ENCODE data around the gene PRAMEF5. TPM values are rescaled to one million over a fixed set of nuclear protein-coding genes. Genes with fewer than 3 reads are reported as not detected.
"Not testable (repeated sequence)": the region's sequence is repeated elsewhere in the genome, so short reads cannot be mapped to it uniquely, and the experiment has no call there.

The PRAMEF5 gene
- total RNA-seq, result not detected in 2 replicates

GRCh38 chr1:13253898-13254297 is at the start of gene PRAMEF5:
PRAMEF5 (plus strand) TSS chr1:13254198; CDS start chr1:13259269, 5,071 bp downstream.
- not testable (repeated sequence) for DNase-seq (ENCODE audit: low read depth)

DNA sequence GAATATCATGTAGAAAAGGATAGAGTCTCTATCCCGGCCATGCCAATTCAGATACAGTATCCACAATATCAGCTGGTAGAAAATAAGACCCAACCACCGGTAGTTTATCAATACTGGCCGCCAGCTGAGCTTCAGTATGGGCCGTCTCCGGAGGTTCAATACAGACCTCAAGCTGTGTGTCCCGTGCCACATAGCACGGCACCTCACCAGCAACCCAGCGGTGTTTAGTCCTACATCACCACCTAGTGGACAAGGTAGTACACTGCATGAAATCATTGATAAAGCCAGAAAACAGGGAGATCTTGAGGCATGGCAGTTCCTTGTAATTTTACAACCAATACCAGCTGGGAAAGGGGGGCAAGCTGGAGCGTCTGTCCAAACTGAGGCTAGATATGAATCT is 45.3 kb upstream of the PRAMEF5 start:
- DNase-seq (ENCODE audit: low read depth), result not testable (repeated sequence)

- DNase-seq (ENCODE audit: low read depth), result not testable (repeated sequence)
Measured at GRCh38 chr1:13216619-13217018, 37.4 kb upstream of the PRAMEF5 start.

DNA sequence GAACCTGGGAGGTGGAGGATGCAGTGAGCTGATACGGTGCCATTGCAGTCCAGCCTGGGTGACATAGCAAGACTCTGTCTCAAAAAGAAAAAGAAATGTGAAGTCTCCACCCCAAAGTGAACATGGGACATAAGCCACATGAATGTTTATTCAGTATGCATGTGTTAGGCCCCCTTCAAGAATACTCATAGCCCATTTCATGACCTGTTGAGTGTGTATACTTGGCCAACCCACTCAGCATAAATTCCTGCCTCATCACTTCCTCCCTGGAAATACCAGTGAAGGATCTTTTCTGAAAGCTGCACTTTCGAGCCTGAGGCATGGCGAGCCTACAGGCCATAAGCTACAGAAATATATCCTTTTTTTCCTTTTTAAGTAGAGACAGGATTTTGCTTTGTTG is 34.8 kb upstream of the PRAMEF5 start:
- DNase-seq (ENCODE audit: low read depth), result not testable (repeated sequence)

GRCh38 chr1:13222788-13223187 is 31.2 kb upstream of the PRAMEF5 start:
- not testable (repeated sequence) for DNase-seq (ENCODE audit: low read depth)

DNA sequence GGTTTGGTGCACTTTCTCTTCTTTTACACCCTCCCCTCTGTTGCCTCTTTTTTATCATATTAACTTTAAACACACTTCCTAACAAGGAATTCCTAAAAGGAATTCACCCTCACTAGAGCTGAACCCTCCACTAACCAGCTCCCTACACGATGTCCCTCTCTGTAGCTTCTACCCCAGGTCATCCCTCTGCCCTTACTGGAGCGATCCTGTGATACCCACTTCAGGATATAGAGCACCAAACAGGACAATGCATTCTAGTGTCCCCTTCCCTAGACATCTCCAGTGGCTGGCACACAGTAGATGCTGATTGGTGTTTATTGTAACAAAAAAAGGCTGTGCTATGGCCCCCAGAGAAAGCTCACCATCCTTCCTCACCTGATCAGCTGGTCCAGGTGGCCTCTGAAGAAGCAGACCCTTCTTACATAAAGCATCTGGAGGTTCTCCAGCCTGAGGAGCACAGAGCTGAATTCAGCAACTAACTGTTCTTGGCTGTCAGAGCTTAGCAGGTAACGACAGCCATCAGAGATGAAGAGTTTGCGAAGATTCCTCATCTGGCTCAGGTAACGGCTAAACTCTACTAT is 29.4 kb upstream of the PRAMEF5 start:
- no peak for DNase-seq (ENCODE audit: low read depth)

DNA sequence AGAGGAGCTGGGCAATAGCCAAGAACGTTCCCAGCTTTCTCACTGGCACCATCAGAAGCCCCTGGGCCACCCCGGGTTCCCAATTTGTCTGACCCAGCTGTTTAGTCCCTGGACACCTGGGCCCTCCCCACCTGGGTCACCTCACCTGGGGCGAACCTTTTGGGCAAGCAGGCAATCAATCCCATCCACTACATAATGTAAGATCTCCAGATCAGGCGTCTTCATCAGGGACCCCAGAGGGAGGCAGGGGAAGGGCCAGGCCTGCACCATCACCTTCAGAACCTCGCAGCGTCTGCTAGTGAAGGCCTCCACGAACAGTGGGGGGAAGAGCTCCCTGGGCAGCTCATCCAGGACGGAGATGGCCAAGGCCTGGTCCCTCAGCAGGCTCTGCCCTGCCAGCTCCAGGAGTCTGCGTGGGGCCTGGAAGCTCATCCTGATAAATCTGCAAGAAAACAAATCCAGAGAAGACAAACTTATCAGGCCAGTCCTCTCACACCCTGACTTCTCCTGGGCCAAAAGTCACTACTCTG is 28.3 kb upstream of the PRAMEF5 start, which contains the start of gene PRAMEF18:
Gene PRAMEF18, minus strand, starts transcription at position 480 of the 530 bp plus-strand sequence. Its CDS starts 48 bp downstream, at position 432.
- DNase-seq (ENCODE audit: low read depth), result not testable (repeated sequence)

DNA sequence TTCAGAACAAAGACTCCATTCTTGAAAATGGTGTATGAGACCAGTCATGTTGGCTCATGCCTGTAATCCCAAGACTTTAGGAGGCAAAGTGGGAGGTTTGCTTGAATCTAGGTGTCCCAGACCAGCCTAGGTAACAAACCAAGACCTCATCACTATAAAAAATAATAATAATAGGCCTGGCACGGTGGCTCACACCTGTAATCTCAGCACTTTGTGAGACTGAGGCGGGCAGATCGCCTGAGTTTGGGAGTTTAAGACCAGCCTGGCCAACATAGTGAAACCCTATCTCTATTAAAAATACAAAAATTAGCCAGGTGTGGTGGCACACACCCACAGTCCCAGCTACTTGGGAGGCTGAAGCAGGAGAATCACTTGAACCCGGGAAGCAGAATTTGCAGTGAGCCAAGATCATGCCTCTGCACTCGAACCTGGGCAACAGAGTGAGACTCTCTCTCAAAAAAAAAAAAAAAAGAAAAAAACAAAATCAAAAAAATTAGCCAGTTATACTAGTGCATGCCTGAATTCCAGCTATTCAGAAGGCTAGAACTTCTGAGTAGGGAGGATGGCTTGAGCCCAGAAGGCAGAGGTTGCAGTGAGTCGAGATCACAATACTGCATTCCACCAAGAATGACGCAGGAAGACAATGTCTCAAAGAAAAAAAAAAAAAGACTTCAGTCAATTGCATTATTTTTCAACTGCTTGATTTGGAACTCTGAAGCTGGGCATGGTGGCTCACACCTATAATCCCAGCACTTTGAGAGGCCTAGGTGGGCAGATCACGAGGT is 26.5 kb upstream of the PRAMEF5 start:
- not testable (repeated sequence) for DNase-seq (ENCODE audit: low read depth)

GRCh38 chr1:13228343-13228781 is 25.6 kb upstream of the PRAMEF5 start:
- no peak for DNase-seq (ENCODE audit: low read depth)

GRCh38 chr1:13230096-13230495 is 23.9 kb upstream of the PRAMEF5 start:
- not testable (repeated sequence) for DNase-seq (ENCODE audit: low read depth)

GRCh38 chr1:13230601-13231000 is 23.4 kb upstream of the PRAMEF5 start:
- DNase-seq (ENCODE audit: low read depth), result not testable (repeated sequence)

DNA sequence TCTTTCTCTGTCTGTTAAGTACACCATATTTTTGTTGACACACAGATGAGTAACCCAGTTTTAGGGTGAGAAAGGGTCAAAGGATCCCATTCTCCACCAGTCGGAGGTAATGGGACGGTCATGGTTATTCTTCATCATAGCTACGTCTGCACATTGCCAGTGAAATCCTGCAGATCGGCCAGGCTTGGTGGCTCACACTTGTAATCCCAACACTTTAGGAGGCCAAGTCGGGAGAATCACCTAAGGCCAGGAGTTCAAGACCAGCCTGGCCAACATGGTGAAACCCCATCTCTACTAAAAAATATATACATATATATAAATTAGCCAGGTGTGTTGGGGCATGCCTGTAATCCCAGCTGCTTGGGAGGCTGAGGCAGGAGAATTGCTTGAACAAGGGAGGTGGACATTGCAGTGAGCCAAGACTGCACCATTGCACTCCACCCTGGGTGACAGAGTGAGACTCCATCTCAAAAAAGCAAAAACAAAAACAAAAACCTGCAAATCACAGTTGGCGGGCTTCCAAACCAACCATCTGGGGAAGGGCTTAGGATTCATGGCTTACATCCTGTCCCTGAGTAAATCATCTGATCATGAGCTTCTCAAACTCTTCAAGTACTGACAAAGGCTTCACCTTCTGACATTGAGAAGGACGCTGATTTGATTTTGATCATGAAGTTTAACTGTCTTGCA is 22.8 kb upstream of the PRAMEF5 start:
- DNase-seq (ENCODE audit: low read depth), result not testable (repeated sequence)

DNA sequence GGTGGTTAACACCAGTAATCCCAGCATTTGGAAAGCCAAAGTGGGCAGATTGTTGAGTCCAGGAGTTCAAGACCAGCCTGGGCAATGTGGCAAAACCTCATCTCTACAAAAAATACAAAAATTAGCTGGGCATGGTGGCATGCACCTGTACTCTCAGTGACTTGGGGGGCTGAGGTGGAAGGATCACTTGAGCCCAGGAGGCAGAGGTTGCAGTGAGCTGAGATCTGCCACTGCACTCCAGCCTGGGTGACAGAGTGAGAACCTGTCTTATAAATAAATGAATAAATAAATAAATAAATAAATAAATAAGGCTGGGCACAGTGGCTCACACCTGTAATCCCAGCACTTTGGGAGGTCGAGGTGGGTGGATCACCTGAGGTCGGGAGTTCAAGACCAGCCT is 21.9 kb upstream of the PRAMEF5 start:
- DNase-seq (ENCODE audit: low read depth), result not testable (repeated sequence)

GRCh38 chr1:13234057-13234456 is 19.9 kb upstream of the PRAMEF5 start:
- not testable (repeated sequence) for DNase-seq (ENCODE audit: low read depth)

GRCh38 chr1:13237572-13237971 is 16.4 kb upstream of the PRAMEF5 start:
- not testable (repeated sequence) for DNase-seq (ENCODE audit: low read depth)

GRCh38 chr1:13239633-13240032 is 14.4 kb upstream of the PRAMEF5 start:
- DNase-seq (ENCODE audit: low read depth), result not testable (repeated sequence)

DNA sequence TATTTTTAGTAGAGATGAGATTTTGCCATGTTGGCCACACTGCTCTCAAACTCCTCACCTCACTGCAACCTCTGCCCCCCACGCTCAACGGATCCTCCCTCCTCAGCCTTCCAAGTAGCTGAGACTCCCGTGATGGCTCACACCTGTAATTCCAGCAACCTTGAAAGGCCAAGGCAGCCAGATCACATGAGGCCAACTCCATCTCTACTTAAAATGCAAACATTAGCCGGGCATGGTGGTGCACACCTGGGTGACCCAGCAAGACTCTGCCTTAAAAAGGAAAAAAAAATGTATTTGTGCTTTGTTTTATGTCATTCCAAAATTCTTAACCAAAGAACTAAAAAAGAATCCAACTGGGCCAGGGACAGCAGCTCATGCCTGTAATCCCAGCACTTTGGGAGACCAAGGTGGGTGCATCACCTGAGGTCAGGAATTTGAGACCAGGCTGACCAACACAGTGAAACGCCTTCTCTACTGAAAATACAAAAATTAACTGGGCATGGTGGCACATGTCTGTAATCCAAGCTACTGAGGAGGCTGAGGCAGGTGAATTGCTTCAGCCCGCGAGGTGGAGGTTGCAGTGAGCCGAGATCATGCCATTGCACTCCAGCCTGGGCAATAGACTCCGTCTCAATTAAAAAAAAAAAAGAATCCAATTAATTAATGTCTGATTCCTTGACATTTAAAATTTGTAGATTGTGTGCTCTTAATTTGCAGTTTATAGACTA is 10.3 kb upstream of the PRAMEF5 start:
- not testable (repeated sequence) for DNase-seq (ENCODE audit: low read depth)

GRCh38 chr1:13245841-13246553 is 8.0 kb upstream of the PRAMEF5 start:
- not testable (repeated sequence) for DNase-seq (ENCODE audit: low read depth)

GRCh38 chr1:13246554-13246871 is 7.5 kb upstream of the PRAMEF5 start:
- DNase-seq (ENCODE audit: low read depth), result not testable (repeated sequence)

DNA sequence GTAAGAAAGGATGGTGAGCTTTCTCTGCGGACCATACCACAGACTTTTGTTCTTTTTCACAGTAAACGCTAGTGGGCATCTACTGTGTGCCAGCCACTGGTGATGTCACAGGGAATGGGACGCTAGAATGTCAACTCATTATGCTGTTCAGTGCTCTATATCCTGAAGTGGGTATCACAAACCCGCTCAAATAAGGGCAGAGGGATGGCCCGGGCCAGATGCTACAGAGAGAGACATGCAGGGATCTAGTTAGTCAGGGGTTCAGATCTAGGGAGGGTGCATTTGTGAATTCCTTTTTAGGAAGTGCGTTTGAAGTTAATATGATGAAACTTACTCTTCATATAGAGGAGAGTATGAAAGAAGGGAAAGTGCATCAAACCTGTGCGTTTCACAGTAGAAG is 6.9 kb upstream of the PRAMEF5 start:
- not testable (repeated sequence) for DNase-seq (ENCODE audit: low read depth)

DNA sequence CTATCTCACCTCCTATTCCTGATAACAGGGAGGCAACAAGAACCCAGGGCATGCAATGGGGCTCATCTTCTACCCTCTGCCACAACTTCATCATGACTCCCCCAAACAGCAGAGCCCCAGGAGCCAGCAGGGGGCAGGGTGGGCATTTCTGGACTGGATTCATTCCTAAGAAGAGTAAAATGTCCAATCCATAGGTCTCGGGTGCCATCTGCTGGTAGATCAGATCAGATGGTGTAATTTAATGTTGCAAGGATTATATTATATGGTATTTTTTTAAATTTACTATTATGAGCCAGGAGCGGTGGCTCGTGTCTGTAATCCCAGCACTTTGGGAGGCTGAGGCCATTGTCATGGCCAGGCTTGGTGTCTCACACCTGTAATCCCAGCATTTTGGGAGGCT is 11.1 kb downstream of the PRAMEF5 start:
- DNase-seq (ENCODE audit: low read depth), result not testable (repeated sequence)

Measured in renal cortical epithelial cell (primary cell).